Lower leg skin (tissue), 3 donors: Measurements from ENCODE around the gene ABCB1.

Experiments used
- CTCF ChIP-seq, 3 donors: fragments of 450-650 bp; IDR thresholded peaks; one replicate each; pipeline ENCODE4 v1.5.1; 2016; ENCODE audit warnings: antibody characterized with exemption in 3 of 3, mild to moderate bottlenecking in 3 of 3, moderate library complexity in 2 of 3
- POLR2A ChIP-seq, 2 donors: fragments of 450-650 bp; IDR thresholded peaks; one replicate each; pipeline ENCODE4 v1.6.1; 2016 to 2017; ENCODE audit warnings: antibody characterized with exemption in 2 of 2, mild to moderate bottlenecking in 1 of 2, moderate library complexity in 1 of 2

DNA sequence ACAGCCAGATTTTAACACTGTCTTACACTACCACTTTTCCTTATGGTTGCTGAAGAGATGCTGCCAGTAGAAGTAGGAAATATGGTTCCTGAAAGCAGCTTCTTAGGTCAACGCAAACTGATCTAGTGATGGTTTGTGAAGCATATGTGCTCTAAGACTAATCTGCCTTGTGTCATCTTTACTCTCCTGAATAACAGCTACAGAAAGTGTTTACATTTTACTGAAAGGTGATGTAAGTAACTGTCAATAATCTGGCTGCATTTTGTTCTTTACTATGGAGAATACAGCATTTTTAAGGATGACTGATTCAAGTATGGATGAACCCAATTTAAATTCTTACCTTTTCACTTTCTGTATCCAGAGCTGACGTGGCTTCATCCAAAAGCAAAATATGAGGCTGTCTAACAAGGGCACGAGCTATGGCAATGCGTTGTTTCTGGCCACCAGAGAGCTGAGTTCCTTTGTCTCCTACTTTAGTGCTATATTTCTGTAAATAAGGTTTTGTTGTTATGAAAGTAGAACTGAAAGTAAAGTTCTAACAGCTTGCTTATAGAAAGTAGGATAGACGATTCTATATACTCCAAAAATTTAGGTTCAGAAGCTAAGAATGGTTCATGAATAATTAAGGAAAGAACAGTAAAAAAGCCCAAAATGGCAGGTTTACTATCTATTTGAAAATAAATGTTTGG, 95.0 kb downstream of the ABCB1 start:
- TF ChIP-seq POLR2A (IDR thresholded peaks at IDR 0.05): no peak
- no peak for TF ChIP-seq CTCF (IDR thresholded peaks at IDR 0.05)
